Measurements from ENCODE around the gene CTSE.

The CTSE gene

DNA sequence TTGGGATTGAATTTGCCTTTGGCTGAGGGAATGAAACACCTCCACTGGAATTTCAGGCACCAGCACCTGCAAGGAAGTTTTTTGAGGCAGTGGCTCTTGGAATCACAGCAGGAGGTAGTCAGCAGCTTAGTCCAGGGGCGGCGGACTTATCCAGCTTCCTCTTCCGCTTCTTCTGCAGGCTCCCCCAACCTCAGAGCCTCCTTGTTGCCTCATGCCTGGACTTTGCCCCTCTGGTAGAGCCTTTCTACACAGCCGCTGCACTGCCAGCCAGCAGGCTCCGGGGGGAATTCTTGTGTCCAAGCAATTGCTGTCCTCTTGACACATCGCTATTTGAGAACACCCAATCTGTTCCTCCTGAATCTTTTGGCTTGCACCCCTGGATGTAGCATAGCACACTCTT lies 24.9 kb upstream of the CTSE start:
- H3K9me3 ChIP-seq (replicated peaks; ENCODE audit: low read length): no peaks in the 10 kb centered on the region
- no peak overlapping the region for H3K4me2 ChIP-seq (ENCODE audit: low read length)
- H3K4me1 ChIP-seq (ENCODE audit: control insufficient read depth, insufficient read depth, low read length): no peaks in the 10 kb centered on the region
- no peaks in the 10 kb centered on the region for H3K36me3 ChIP-seq (ENCODE audit: insufficient read depth, low read length)
- H3K27me3 ChIP-seq (ENCODE audit: control insufficient read depth, insufficient read depth, low read length): peaks cover 40% of the 10 kb centered on the region
- H3K9ac ChIP-seq (ENCODE audit: low read depth, low read length): no peak overlapping the region
- no peak overlapping the region for H3K4me3 ChIP-seq (ENCODE audit: low read length)

DNA sequence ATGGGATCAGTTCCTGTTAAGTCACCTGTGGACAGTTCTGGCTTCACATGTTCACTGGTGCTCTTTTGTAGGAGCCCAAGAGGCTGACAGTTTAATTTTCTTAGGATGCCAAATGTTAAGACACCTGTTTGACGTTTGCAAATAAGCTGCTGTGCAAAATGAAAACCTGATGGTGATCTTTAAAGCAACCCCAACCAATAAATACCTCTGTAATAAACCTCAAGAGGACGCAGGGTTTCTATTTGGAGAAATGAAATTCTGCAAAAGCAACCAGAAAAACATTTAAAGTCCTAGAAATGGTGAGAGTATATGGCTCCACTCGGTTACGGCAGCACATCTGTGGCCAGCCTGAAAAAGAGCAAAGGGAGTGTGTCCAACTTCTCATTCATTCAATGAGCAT lies 23.6 kb upstream of the CTSE start:
- H3K4me1 ChIP-seq (ENCODE audit: control insufficient read depth, insufficient read depth, low read length): no peaks in the 10 kb centered on the region
- H3K9me3 ChIP-seq (replicated peaks; ENCODE audit: low read length): no peaks in the 10 kb centered on the region
- H3K4me3 ChIP-seq (ENCODE audit: low read length): no peak overlapping the region
- no peak overlapping the region for H3K4me2 ChIP-seq (ENCODE audit: low read length)
- no peaks in the 10 kb centered on the region for H3K36me3 ChIP-seq (ENCODE audit: insufficient read depth, low read length)
- H3K9ac ChIP-seq (ENCODE audit: low read depth, low read length): no peak overlapping the region
- H3K27me3 ChIP-seq (ENCODE audit: control insufficient read depth, insufficient read depth, low read length): peaks cover 48% of the 10 kb centered on the region

DNA sequence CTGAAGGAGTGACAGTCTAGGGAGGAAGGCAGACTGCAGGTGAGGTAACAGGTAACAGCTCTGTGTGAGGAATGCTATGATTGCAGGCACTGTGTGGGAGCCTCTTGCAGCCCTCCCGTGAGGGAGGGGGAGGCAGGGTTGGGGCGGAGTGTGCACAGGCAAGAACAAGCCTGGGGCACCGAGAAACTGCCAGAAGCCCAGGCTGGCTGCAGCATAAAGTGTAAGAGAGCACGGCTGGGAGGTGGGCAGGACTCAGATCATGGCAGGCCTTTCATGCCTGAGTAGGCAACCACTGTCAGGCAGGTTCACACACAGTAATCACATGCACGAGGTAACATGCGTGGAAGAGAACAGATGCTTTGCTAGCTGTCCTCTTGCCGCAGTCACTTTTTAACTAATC lies 17.9 kb upstream of the CTSE start:
- no peaks in the 10 kb centered on the region for H3K4me1 ChIP-seq (ENCODE audit: control insufficient read depth, insufficient read depth, low read length)
- no peak overlapping the region for H3K4me2 ChIP-seq (ENCODE audit: low read length)
- H3K36me3 ChIP-seq (ENCODE audit: insufficient read depth, low read length): no peaks in the 10 kb centered on the region
- H3K27me3 ChIP-seq (ENCODE audit: control insufficient read depth, insufficient read depth, low read length): peaks cover 57% of the 10 kb centered on the region
- no peak overlapping the region for H3K4me3 ChIP-seq (ENCODE audit: low read length)
- no peak overlapping the region for H3K9ac ChIP-seq (ENCODE audit: low read depth, low read length)
- H3K9me3 ChIP-seq (replicated peaks; ENCODE audit: low read length): no peaks in the 10 kb centered on the region

DNA sequence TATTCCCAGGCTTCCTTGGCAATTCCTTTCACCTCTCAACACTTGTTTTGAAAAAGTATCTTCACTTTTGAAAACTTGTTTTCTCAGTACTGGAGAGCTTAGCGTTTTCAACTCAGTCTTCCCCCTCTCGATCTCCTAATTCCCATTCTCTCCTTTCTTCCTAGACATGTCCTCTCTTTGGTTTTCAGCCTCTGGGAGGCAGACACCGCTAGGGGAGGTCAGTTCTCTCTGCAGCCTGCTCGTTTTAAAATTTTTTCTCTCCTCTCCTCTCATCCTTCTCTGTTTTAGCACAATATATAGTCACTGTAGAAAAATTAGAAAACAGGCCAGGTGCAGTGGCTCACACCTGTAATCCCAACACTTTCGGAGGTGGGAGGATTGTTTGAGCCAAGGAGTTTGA lies 16.6 kb upstream of the CTSE start:
- Histone ChIP-seq H3K27me3 (ENCODE audit: control insufficient read depth, insufficient read depth, low read length) (peaks cover 64% of the 10 kb centered on the region), H3K9ac (ENCODE audit: low read depth, low read length) (no peak overlapping the region), H3K4me1 (ENCODE audit: control insufficient read depth, insufficient read depth, low read length) (no peaks in the 10 kb centered on the region), H3K4me2 (ENCODE audit: low read length) (no peak overlapping the region), H3K4me3 (ENCODE audit: low read length) (no peak overlapping the region), H3K36me3 (ENCODE audit: insufficient read depth, low read length) (no peaks in the 10 kb centered on the region), H3K9me3 (replicated peaks; ENCODE audit: low read length) (no peaks in the 10 kb centered on the region)

DNA sequence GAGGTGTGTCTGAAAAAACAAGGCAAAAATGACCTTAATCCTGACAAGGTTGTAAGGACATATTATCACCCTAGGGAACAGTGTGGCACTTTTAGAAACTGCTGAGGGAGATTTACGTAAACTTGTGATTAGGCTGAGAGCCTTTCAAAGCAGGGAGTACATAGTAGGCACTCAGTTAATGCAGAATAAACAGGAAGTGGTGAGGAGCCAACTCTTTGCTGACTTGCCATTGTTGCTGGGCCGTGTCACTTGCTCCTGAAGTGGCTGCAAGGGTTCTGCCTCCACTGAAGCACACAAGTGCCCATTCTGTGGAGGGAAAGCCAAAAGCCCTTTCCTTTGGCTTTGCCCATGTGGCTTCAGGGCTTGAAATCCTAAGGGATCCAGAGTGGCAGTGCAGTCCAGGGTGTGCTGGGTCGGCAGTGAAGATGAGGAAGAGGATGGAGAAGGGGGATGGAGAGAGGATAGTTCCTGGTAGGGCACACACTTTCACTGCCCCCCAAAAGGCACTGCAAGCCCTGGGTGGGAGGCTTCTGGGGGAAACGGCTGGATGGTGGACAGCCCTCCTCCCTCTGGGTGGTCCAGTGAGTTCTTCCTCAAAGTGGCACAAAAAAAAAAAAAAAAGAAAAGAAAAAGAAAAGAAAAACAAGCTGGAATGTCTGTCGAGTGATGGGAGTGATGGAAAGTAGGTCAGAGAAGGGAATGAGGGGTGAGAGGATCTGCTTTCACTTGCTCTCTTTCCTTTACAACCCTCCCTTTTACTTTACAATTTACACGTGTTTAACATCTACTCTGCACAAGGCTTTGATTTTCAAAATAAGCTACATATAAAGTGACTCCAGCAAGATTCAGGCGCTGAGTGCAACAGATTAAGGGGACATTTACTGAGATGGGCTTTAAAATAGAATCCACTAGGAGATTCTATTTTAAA lies 15.6 kb upstream of the CTSE start:
- H3K4me2 ChIP-seq (ENCODE audit: low read length): no peak overlapping the region
- no peaks in the 10 kb centered on the region for H3K4me1 ChIP-seq (ENCODE audit: control insufficient read depth, insufficient read depth, low read length)
- H3K9me3 ChIP-seq (replicated peaks; ENCODE audit: low read length): no peaks in the 10 kb centered on the region
- H3K27me3 ChIP-seq (ENCODE audit: control insufficient read depth, insufficient read depth, low read length): peaks cover 74% of the 10 kb centered on the region
- no peaks in the 10 kb centered on the region for H3K36me3 ChIP-seq (ENCODE audit: insufficient read depth, low read length)
- no peak overlapping the region for H3K4me3 ChIP-seq (ENCODE audit: low read length)
- H3K9ac ChIP-seq (ENCODE audit: low read depth, low read length): no peak overlapping the region

DNA sequence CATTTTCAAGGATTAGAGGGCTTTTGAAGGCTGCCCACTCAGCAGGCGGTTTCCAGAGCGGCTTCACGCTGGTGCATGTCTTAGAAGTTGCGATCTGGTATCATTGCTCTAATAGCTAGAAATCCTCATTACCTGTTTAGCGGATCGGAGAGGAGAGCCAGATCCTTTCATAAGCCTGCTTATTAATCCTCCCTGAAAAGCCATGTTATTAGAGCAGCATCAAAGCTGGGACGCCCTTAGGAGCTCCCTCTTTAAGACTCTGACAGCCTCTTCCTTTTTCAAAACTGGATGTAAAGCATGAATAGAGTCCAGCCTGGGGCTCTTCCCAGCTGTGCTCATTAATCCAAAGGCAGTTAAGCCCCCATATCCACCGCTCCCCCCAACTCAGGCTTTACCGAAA lies 13.9 kb upstream of the CTSE start:
- H3K9me3 ChIP-seq (replicated peaks; ENCODE audit: low read length): no peaks in the 10 kb centered on the region
- H3K4me1 ChIP-seq (ENCODE audit: control insufficient read depth, insufficient read depth, low read length): no peaks in the 10 kb centered on the region
- H3K9ac ChIP-seq (ENCODE audit: low read depth, low read length): no peak overlapping the region
- no peak overlapping the region for H3K4me2 ChIP-seq (ENCODE audit: low read length)
- H3K4me3 ChIP-seq (ENCODE audit: low read length): no peak overlapping the region
- no peaks in the 10 kb centered on the region for H3K36me3 ChIP-seq (ENCODE audit: insufficient read depth, low read length)
- H3K27me3 ChIP-seq (ENCODE audit: control insufficient read depth, insufficient read depth, low read length): peaks cover 84% of the 10 kb centered on the region

DNA sequence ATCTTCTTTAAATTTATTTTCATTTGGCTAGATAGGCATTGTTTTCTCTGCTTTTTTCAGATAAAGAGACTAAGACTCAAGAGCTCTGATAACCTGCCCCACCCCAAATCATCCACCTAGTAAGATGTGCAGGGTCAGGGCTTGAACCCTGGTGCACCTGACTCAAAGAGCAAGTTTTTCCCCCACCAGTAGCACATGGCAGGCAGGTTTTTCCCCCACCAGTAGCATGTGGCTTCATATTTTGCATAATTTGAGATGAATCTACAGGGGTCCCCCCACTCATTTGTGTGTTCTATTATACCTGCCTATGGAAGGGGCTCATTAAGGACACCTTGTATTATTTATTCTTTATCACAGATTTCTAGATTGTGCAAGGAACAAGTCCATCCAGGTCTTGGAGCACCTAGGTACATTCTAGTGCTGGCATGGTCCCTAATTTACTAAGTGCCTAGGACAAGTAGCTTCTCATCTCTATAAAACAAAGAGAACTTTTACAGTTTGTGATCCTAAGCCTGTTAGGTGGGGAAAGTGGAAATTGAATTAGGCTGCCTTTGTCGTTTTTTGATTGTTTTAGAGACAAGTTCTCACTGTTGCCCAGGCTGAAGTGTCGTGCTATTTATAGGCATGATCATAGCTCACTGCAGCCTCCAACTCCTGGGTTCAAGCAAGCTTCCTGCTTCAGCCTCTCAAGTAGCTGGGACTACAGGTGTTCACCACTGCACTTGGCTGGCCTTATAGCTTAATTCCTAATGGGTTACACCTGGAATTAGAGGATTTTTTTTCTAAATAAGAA lies 13.2 kb upstream of the CTSE start:
- Histone ChIP-seq H3K27me3 (ENCODE audit: control insufficient read depth, insufficient read depth, low read length) (peaks cover 85% of the 10 kb centered on the region), H3K9me3 (replicated peaks; ENCODE audit: low read length) (no peaks in the 10 kb centered on the region), H3K9ac (ENCODE audit: low read depth, low read length) (no peak overlapping the region), H3K4me2 (ENCODE audit: low read length) (no peak overlapping the region), H3K4me1 (ENCODE audit: control insufficient read depth, insufficient read depth, low read length) (peaks cover 6% of the 10 kb centered on the region), H3K36me3 (ENCODE audit: insufficient read depth, low read length) (no peaks in the 10 kb centered on the region), H3K4me3 (ENCODE audit: low read length) (no peak overlapping the region)

DNA sequence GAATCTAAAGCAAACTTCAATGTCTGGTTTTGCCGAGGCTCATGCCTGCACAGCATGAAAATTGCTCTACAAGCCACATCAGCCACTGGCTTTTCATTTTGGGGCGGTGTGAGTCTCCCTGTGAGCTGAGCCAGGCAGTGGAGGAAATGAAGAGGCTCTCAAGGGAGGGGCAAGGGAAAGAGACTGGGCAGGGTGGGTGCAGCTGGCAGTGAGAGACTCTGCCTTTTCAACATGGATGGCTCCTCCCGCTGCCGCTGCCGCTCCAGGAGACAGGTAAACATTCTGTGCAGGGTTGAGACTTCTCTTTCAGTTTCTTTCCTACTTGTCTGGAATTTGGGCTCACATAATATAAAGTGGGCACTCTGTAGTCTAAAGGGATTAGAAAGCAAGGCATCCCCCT lies 11.3 kb upstream of the CTSE start:
- Histone ChIP-seq H3K4me2 (ENCODE audit: low read length) (no peak overlapping the region), H3K4me3 (ENCODE audit: low read length) (no peak overlapping the region), H3K36me3 (ENCODE audit: insufficient read depth, low read length) (no peaks in the 10 kb centered on the region), H3K9ac (ENCODE audit: low read depth, low read length) (no peak overlapping the region), H3K9me3 (replicated peaks; ENCODE audit: low read length) (no peaks in the 10 kb centered on the region), H3K27me3 (ENCODE audit: control insufficient read depth, insufficient read depth, low read length) (peaks cover 70% of the 10 kb centered on the region), H3K4me1 (ENCODE audit: control insufficient read depth, insufficient read depth, low read length) (peaks cover 6% of the 10 kb centered on the region)

DNA sequence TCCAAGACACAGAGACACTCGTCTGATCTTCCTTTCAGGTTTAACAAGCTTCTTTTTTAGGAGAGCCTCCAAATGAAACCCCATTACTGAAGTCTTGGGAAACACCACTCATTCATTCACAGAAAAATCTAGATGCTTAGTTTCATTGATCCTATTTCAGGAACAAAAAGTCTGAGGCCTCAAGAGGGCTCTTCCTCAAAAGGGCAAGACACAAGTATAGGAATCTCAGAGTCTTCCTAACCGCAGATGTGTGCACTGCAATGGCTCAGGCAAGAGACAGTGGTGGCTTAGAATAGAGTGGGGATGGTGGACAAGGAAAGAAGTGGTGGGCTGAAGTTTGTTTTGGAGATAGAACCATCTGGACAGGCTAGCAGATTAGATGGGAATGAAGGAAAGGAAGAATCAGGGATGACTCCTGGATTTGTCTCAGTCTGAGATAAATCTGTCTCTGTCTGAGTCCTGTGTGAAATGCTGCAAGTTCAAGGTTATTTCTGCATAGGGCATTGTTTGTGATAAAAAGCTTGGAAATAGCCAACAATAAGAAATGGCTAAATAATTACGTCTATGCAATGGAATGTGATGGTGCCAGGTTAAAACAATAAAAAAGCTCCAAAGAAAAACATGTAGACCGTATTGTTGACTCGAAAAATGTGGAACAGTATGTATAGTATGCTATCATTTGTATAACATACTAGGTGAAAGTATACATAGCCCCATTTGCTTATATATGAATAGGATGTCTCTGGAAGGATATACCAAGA lies 8.9 kb upstream of the CTSE start:
- H3K9me3 ChIP-seq (replicated peaks; ENCODE audit: low read length): no peaks in the 10 kb centered on the region
- H3K9ac ChIP-seq (ENCODE audit: low read depth, low read length): no peak overlapping the region
- no peaks in the 10 kb centered on the region for H3K36me3 ChIP-seq (ENCODE audit: insufficient read depth, low read length)
- H3K27me3 ChIP-seq (ENCODE audit: control insufficient read depth, insufficient read depth, low read length): peaks cover 74% of the 10 kb centered on the region
- H3K4me2 ChIP-seq (ENCODE audit: low read length): no peak overlapping the region
- H3K4me3 ChIP-seq (ENCODE audit: low read length): no peak overlapping the region
- peaks cover 6% of the 10 kb centered on the region for H3K4me1 ChIP-seq (ENCODE audit: control insufficient read depth, insufficient read depth, low read length)

DNA sequence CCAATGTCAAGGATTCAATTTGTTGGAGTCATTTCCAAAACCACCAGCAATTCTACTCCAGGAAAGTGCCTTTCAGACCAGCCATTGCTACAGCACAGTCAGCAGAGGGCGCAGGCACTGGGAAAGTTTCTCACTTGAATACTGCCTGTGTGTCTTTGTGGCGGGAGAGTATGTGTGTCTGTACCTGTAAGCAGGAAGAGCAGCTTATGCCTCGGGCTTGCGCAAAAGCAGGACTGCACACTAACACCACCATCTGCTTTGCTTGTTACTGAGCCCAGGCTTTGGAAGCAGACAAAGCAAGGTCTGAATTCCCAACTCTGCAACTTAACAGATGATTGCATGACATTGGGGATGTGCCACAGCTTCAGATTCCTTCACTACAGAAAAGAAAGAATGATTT lies 7.0 kb upstream of the CTSE start:
- Histone ChIP-seq H3K27me3 (ENCODE audit: control insufficient read depth, insufficient read depth, low read length) (peaks cover 58% of the 10 kb centered on the region), H3K4me1 (ENCODE audit: control insufficient read depth, insufficient read depth, low read length) (peaks cover 6% of the 10 kb centered on the region), H3K9ac (ENCODE audit: low read depth, low read length) (no peak overlapping the region), H3K4me3 (ENCODE audit: low read length) (no peak overlapping the region), H3K4me2 (ENCODE audit: low read length) (no peak overlapping the region), H3K36me3 (ENCODE audit: insufficient read depth, low read length) (no peaks in the 10 kb centered on the region), H3K9me3 (replicated peaks; ENCODE audit: low read length) (no peaks in the 10 kb centered on the region)

DNA sequence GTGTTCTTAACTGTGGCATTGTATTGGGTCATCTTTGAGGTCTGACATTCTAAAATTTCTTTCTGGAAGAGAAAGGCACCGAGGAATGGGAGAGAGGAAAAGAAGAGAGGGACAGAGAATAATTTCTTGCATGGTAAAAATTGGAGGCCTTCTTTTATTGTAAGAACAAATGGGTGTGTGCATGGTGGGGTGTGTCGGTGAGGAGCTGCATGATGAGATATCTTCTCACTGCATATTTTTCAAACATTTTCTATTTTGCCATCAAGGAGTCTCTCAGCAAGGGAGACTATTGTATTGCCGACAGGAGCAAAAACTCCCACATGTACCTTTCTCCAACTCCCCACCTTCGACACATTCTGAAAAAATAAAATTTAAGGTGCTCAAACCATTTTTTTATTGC lies 6.5 kb upstream of the CTSE start:
- Histone ChIP-seq H3K27me3 (ENCODE audit: control insufficient read depth, insufficient read depth, low read length) (peaks cover 53% of the 10 kb centered on the region), H3K9me3 (replicated peaks; ENCODE audit: low read length) (no peaks in the 10 kb centered on the region), H3K4me1 (ENCODE audit: control insufficient read depth, insufficient read depth, low read length) (peaks cover 6% of the 10 kb centered on the region), H3K4me3 (ENCODE audit: low read length) (no peak overlapping the region), H3K9ac (ENCODE audit: low read depth, low read length) (no peak overlapping the region), H3K4me2 (ENCODE audit: low read length) (no peak overlapping the region), H3K36me3 (ENCODE audit: insufficient read depth, low read length) (no peaks in the 10 kb centered on the region)

Data from skeletal muscle satellite cell (primary cell).